A204.1 (cell line): ENCODE data around the gene CEP57.
"Not testable (repeated sequence)": the region's sequence is repeated elsewhere in the genome, so short reads cannot be mapped to it uniquely, and the experiment has no call there.

Experiments used
- FAIRE-seq: peaks from 2 replicates; lab custom pipeline; 2012; peaks lifted over from hg19 to GRCh38; lab: Jason Lieb, UNC

Gene CEP57

GRCh38 chr11:95799546-95799945, 9.2 kb downstream of the CEP57 start:
- FAIRE-seq, result no peak

- FAIRE-seq, result no peak
Observed at GRCh38 chr11:95800438-95800837, 10.1 kb downstream of the CEP57 start.

GRCh38 chr11:95802806-95803205, 12.5 kb downstream of the CEP57 start:
- FAIRE-seq, result no peak

- FAIRE-seq, result no peak
Observed at GRCh38 chr11:95803973-95804372, 13.7 kb downstream of the CEP57 start.

- no peak for FAIRE-seq
Observed at GRCh38 chr11:95805869-95806268, 15.6 kb downstream of the CEP57 start.

- FAIRE-seq, result not testable (repeated sequence)
Observed at GRCh38 chr11:95806464-95806863, 16.2 kb downstream of the CEP57 start.

GRCh38 chr11:95811052-95811451, 20.8 kb downstream of the CEP57 start:
- FAIRE-seq, result not testable (repeated sequence)

- no peak for FAIRE-seq
Observed at GRCh38 chr11:95816037-95816436, 25.7 kb downstream of the CEP57 start.

- no peak for FAIRE-seq
Observed at GRCh38 chr11:95821640-95822039, 31.3 kb downstream of the CEP57 start.

GRCh38 chr11:95827696-95828095, 37.4 kb downstream of the CEP57 start:
- FAIRE-seq, result no peak

- FAIRE-seq, result no peak
Observed at GRCh38 chr11:95829580-95830259, 39.4 kb downstream of the CEP57 start.

- no peak for FAIRE-seq
Observed at GRCh38 chr11:95831198-95831883, 41.0 kb downstream of the CEP57 start.

- FAIRE-seq, result no peak
Observed at GRCh38 chr11:95832763-95833162, 42.5 kb downstream of the CEP57 start.

GRCh38 chr11:95833378-95833777, 43.1 kb downstream of the CEP57 start:
- no peak for FAIRE-seq

- no peak for FAIRE-seq
Observed at GRCh38 chr11:95835351-95835750, 45.1 kb downstream of the CEP57 start.

GRCh38 chr11:95835768-95836488, 45.6 kb downstream of the CEP57 start:
- no peak for FAIRE-seq

GRCh38 chr11:95845167-95845566, 54.9 kb downstream of the CEP57 start:
- FAIRE-seq, result no peak

- no peak for FAIRE-seq
Observed at GRCh38 chr11:95849087-95849825, 59.0 kb downstream of the CEP57 start.

- FAIRE-seq, result no peak
Observed at GRCh38 chr11:95850137-95850536, 59.8 kb downstream of the CEP57 start.

GRCh38 chr11:95853138-95853537, 62.8 kb downstream of the CEP57 start:
- no peak for FAIRE-seq

- no peak for FAIRE-seq
Observed at GRCh38 chr11:95853862-95854261, 63.6 kb downstream of the CEP57 start.

GRCh38 chr11:95854362-95854761, 64.1 kb downstream of the CEP57 start:
- not testable (repeated sequence) for FAIRE-seq

GRCh38 chr11:95860024-95860423, 69.7 kb downstream of the CEP57 start:
- FAIRE-seq, result not testable (repeated sequence)
